Adrenal gland (tissue), 12 donors: ENCODE measurements around the gene ELL2. TPM values are rescaled to one million over a fixed set of nuclear protein-coding genes. Genes with fewer than 3 reads are reported as not detected.
A peak's percentile ranks its signal among the peaks of the same experiment; 100 is the strongest.

Experiments
- DNase-seq, 7 donors: peaks; one replicate each; pipeline ENCODE4 v3.0.0-alpha.2; 2019 to 2020
- H3K27ac ChIP-seq, 5 donors: fragments of 200-600 bp; sonication (generic) in 4 of 5; 1 replicate in 3 of 5; 2 replicates in 2 of 5; pipeline versions ENCODE4 v1.5.1 to v1.8.0; 2016 to 2020; ENCODE audit warnings: mild to moderate bottlenecking in 1 of 5
- H3K27me3 ChIP-seq: fragments of 200-600 bp; 2 replicates; pipeline ENCODE4 v1.8.0; 2021
- H3K36me3 ChIP-seq, 2 donors: fragments of 200-600 bp; replicated peaks in 1 of 2; 1 replicate in 1 of 2; 2 replicates in 1 of 2; pipeline versions ENCODE4 v1.5.1 to v1.8.0; 2018 to 2022
- H3K4me1 ChIP-seq, 2 donors: fragments of 200-600 bp; replicated peaks in 1 of 2; 1 replicate in 1 of 2; 2 replicates in 1 of 2; pipeline versions ENCODE4 v1.5.1 to v1.8.0; 2018 to 2021
- H3K4me3 ChIP-seq, 4 donors: fragments of 200-600 bp; sonication (generic) in 3 of 4; one replicate each; pipeline ENCODE4 v1.5.1; 2016 to 2018
- H3K9me3 ChIP-seq, 3 donors: fragments of 200-600 bp; sonication (generic) in 1 of 3; replicated peaks in 1 of 3; 1 replicate in 2 of 3; 2 replicates in 1 of 3; pipeline versions ENCODE4 v1.5.1 to v1.8.0; 2016 to 2021
- CTCF ChIP-seq, 6 experiments: fragments of 450-650 bp in 4 of 6; fragments of 200-600 bp in 2 of 6; sonication (generic) in 1 of 6; IDR thresholded peaks; 1 replicate in 5 of 6; 2 replicates in 1 of 6; pipeline versions ENCODE4 v1.5.1 to v1.8.0; 2016 to 2021; ENCODE audit warnings: antibody characterized with exemption in 6 of 6, mild to moderate bottlenecking in 2 of 6, moderate library complexity in 1 of 6
- POLR2A ChIP-seq, 2 donors: fragments of 450-650 bp; IDR thresholded peaks; one replicate each; pipeline ENCODE4 v1.6.1; 2017; ENCODE audit warnings: antibody characterized with exemption in 2 of 2, mild to moderate bottlenecking in 2 of 2, moderate library complexity in 1 of 2
- WGBS, 4 donors: extraction: QIAGEN DNeasy Blood & Tissue Kit in 2 of 4; methylation state at CpG; one replicate each; pipeline versions ENCODE4 v1.1.5 to v1.1.7; 2013 to 2017; 5-methylcytosine and 5-hydroxymethylcytosine counted together
- intact Hi-C, 2 donors: fragments of 100-400 bp; cut with DNase I; formaldehyde crosslinking; loops; one replicate each; pipeline versions ENCODE4 v1.14.1 to v1.15.0; 2022 to 2023
- polyA plus RNA-seq, 3 donors: library from polyadenylated mRNA; stranded (reverse); fragments of 200-250 nt in 2 of 3; fragments of 350-450 nt in 1 of 3; fragmentation: Illumina TruSeq in 1 of 3; extraction: RNeasy Lipid Tissue Mini Kit (QIAGEN cat#74804) in 1 of 3; gene quantifications; one replicate each; pipeline ENCODE4 v1.2.3, GENCODE V29; 2013 to 2014
- total RNA-seq, 9 donors: library from RNA; depleted of rRNA in 4 of 9; stranded (reverse); fragments of >200 nt in 4 of 9; fragments of 120-200 nt in 1 of 9; fragmentation: NEBNext Ultra II Directional in 1 of 9; extraction: Animal tissue kit (Norgen Biotek cat#: 25700) in 1 of 9; gene quantifications; one replicate each; pipeline versions ENCODE4 v1.1.0 to v1.2.4, GENCODE V29; 2013 to 2023
- donor health status: healthy with polysubstance abuse.
- donor health status: Bipolar disorder and iron deficiency.
- donor health status: DM: yes; HTN: yes; CAD: no.
- donor health status: DM: no; HTN: no; CAD: no.
- donor health status: DM: no; HTN: no; CAD: no.
- donor health status: DM: yes; HTN: yes; CAD: no.

The ELL2 gene
- total and polyA plus RNA-seq, 12 donors = 3.4 to 27.5 (median 14.5) TPM

GRCh38 chr5:95884511-95884910 is 77.1 kb downstream of the ELL2 start:
- Histone ChIP-seq H3K27me3 (no peaks in the 10 kb centered on the region), H3K36me3 (peaks cover 0 to 5% of the 10 kb centered on the region in 2 donors), H3K4me1 (no peaks in the 10 kb centered on the region), H3K27ac (no peak overlapping the region), H3K4me3 (no peak overlapping the region), H3K9me3 (no peaks in the 10 kb centered on the region)
- no peak for DNase-seq
- intact Hi-C loops = no loop called here
- TF ChIP-seq POLR2A (IDR thresholded peaks at IDR 0.05) (no peak), CTCF (IDR thresholded peaks at IDR 0.05) (no peak)
- 65 to 83% (median 81%) methylated on average over 1 of the region's 1 CpG for WGBS, 4 donors

- peak in 3 of 7 donors; percentile 43 to 58 (median 51) for DNase-seq
- TF ChIP-seq CTCF (IDR thresholded peaks at IDR 0.05) (no peak), POLR2A (IDR thresholded peaks at IDR 0.05) (no peak)
These were observed 77.7 kb downstream of the ELL2 start for GRCh38 chr5:95884017-95884325.

GRCh38 chr5:95883185-95884016 is 78.2 kb downstream of the ELL2 start:
- H3K27me3 ChIP-seq = no peaks in the 10 kb centered on the region
- H3K4me3 ChIP-seq = no peak overlapping the region
- DNase-seq = no peak
- peaks cover 0 to 5% of the 10 kb centered on the region in 2 donors for H3K36me3 ChIP-seq
- WGBS, 4 donors = 83 to 87% (median 84%) methylated on average over 4 of the region's 4 CpGs
- H3K27ac ChIP-seq = no peak overlapping the region
- no peak for TF ChIP-seq CTCF (IDR thresholded peaks at IDR 0.05)
- no peak for TF ChIP-seq POLR2A (IDR thresholded peaks at IDR 0.05)
- intact Hi-C loops = no loop called here
- H3K9me3 ChIP-seq = no peaks in the 10 kb centered on the region
- H3K4me1 ChIP-seq = no peaks in the 10 kb centered on the region

More at GRCh38 chr5:95884017-95884325, 77.7 kb downstream of the ELL2 start:
- peaks cover 0 to 5% of the 10 kb centered on the region in 2 donors for H3K36me3 ChIP-seq
- intact Hi-C loops = no loop called here
- 51 to 57% (median 53%) methylated on average over 4 of the region's 4 CpGs for WGBS, 4 donors
- H3K4me3 ChIP-seq = no peak overlapping the region
- H3K9me3 ChIP-seq = no peaks in the 10 kb centered on the region
- no peaks in the 10 kb centered on the region for H3K27me3 ChIP-seq
- H3K4me1 ChIP-seq = no peaks in the 10 kb centered on the region
- no peak overlapping the region for H3K27ac ChIP-seq

GRCh38 chr5:95881833-95882232 is 79.8 kb downstream of the ELL2 start:
- no peak for DNase-seq
- intact Hi-C loops = no loop called here
- TF ChIP-seq POLR2A (IDR thresholded peaks at IDR 0.05) (no peak), CTCF (IDR thresholded peaks at IDR 0.05) (no peak)
- Histone ChIP-seq H3K36me3 (no peaks in the 10 kb centered on the region), H3K27ac (no peak overlapping the region), H3K4me3 (no peak overlapping the region), H3K4me1 (no peaks in the 10 kb centered on the region), H3K27me3 (no peaks in the 10 kb centered on the region), H3K9me3 (no peaks in the 10 kb centered on the region)
- WGBS, 4 donors = 82 to 87% (median 84%) methylated on average over 5 of the region's 5 CpGs
